ENCODE results near the gene GLRA3. TPM values are rescaled to one million over a fixed set of nuclear protein-coding genes. Genes with fewer than 3 reads are reported as not detected.
"Not testable (repeated sequence)": the region's sequence is repeated elsewhere in the genome, so short reads cannot be mapped to it uniquely, and the experiment has no call there.

Gene GLRA3
- total RNA-seq, 1 donor from 2014 or later = not detected

GRCh38 chr4:174702979-174703478 lies 126.0 kb downstream of the GLRA3 start:
- DNase-seq (ENCODE audit: extremely low spot score, unreplicated experiment) = no peak
- no peaks in the 10 kb centered on the region for H3K36me3 Mint-ChIP-seq (ENCODE audit: unreplicated experiment)
- TF ChIP-seq CTCF (IDR thresholded peaks at IDR 0.05) = no peak
- no peaks in the 10 kb centered on the region for H3K4me1 Mint-ChIP-seq (ENCODE audit: unreplicated experiment)
- no peak overlapping the region for H3K4me3 Mint-ChIP-seq (ENCODE audit: unreplicated experiment)
- H3K9me3 Mint-ChIP-seq (ENCODE audit: unreplicated experiment) = no peaks in the 10 kb centered on the region
- no peak overlapping the region for H3K27ac Mint-ChIP-seq (ENCODE audit: unreplicated experiment)
- H3K27me3 Mint-ChIP-seq (ENCODE audit: unreplicated experiment) = peaks cover 33% of the 10 kb centered on the region

GRCh38 chr4:174699654-174700053 lies 129.4 kb downstream of the GLRA3 start:
- TF ChIP-seq CTCF (IDR thresholded peaks at IDR 0.05) = no peak
- H3K27me3 Mint-ChIP-seq (ENCODE audit: unreplicated experiment) = peaks cover 29% of the 10 kb centered on the region
- H3K27ac Mint-ChIP-seq (ENCODE audit: unreplicated experiment) = no peak overlapping the region
- no peak for DNase-seq (ENCODE audit: extremely low spot score, unreplicated experiment)
- no peaks in the 10 kb centered on the region for H3K9me3 Mint-ChIP-seq (ENCODE audit: unreplicated experiment)
- no peak overlapping the region for H3K4me3 Mint-ChIP-seq (ENCODE audit: unreplicated experiment)
- no peaks in the 10 kb centered on the region for H3K4me1 Mint-ChIP-seq (ENCODE audit: unreplicated experiment)
- no peaks in the 10 kb centered on the region for H3K36me3 Mint-ChIP-seq (ENCODE audit: unreplicated experiment)

GRCh38 chr4:174697896-174698295 lies 131.2 kb downstream of the GLRA3 start:
- no peak for DNase-seq (ENCODE audit: extremely low spot score, unreplicated experiment)
- Mint-ChIP-seq H3K36me3 (ENCODE audit: unreplicated experiment) (no peaks in the 10 kb centered on the region), H3K9me3 (ENCODE audit: unreplicated experiment) (peaks cover 6% of the 10 kb centered on the region), H3K27ac (ENCODE audit: unreplicated experiment) (no peak overlapping the region), H3K27me3 (ENCODE audit: unreplicated experiment) (peaks cover 28% of the 10 kb centered on the region), H3K4me1 (ENCODE audit: unreplicated experiment) (no peaks in the 10 kb centered on the region), H3K4me3 (ENCODE audit: unreplicated experiment) (no peak overlapping the region)
- TF ChIP-seq CTCF (IDR thresholded peaks at IDR 0.05) = no peak

GRCh38 chr4:174697202-174697601 lies 131.8 kb downstream of the GLRA3 start:
- Mint-ChIP-seq H3K36me3 (ENCODE audit: unreplicated experiment) (no peaks in the 10 kb centered on the region), H3K4me1 (ENCODE audit: unreplicated experiment) (no peaks in the 10 kb centered on the region), H3K4me3 (ENCODE audit: unreplicated experiment) (no peak overlapping the region), H3K27me3 (ENCODE audit: unreplicated experiment) (peaks cover 28% of the 10 kb centered on the region), H3K9me3 (ENCODE audit: unreplicated experiment) (peaks cover 7% of the 10 kb centered on the region), H3K27ac (ENCODE audit: unreplicated experiment) (no peak overlapping the region)
- no peak for DNase-seq (ENCODE audit: extremely low spot score, unreplicated experiment)
- no peak for TF ChIP-seq CTCF (IDR thresholded peaks at IDR 0.05)

- no peak overlapping the region for H3K4me3 Mint-ChIP-seq (ENCODE audit: unreplicated experiment)
- no peak for TF ChIP-seq CTCF (IDR thresholded peaks at IDR 0.05)
- no peak overlapping the region for H3K27ac Mint-ChIP-seq (ENCODE audit: unreplicated experiment)
- H3K4me1 Mint-ChIP-seq (ENCODE audit: unreplicated experiment) = no peaks in the 10 kb centered on the region
- DNase-seq (ENCODE audit: extremely low spot score, unreplicated experiment) = no peak
- H3K9me3 Mint-ChIP-seq (ENCODE audit: unreplicated experiment) = peaks cover 7% of the 10 kb centered on the region
- H3K27me3 Mint-ChIP-seq (ENCODE audit: unreplicated experiment) = peaks cover 28% of the 10 kb centered on the region
- no peaks in the 10 kb centered on the region for H3K36me3 Mint-ChIP-seq (ENCODE audit: unreplicated experiment)
Observed at GRCh38 chr4:174696657-174697056, 132.4 kb downstream of the GLRA3 start.

GRCh38 chr4:174691876-174692275 lies 137.2 kb downstream of the GLRA3 start:
- not testable (repeated sequence) for H3K27ac Mint-ChIP-seq (ENCODE audit: unreplicated experiment); H3K4me1 Mint-ChIP-seq (ENCODE audit: unreplicated experiment); DNase-seq (ENCODE audit: extremely low spot score, unreplicated experiment); H3K4me3 Mint-ChIP-seq (ENCODE audit: unreplicated experiment); H3K36me3 Mint-ChIP-seq (ENCODE audit: unreplicated experiment)
- H3K9me3 Mint-ChIP-seq (ENCODE audit: unreplicated experiment) = peaks cover 18% of the 10 kb centered on the region
- H3K27me3 Mint-ChIP-seq (ENCODE audit: unreplicated experiment) = peaks cover 11% of the 10 kb centered on the region

Measured in osteocyte (in vitro differentiated cells).